Activated B cell treated with CpG ODN at 0.5 μM for 24 hours (primary cell): ENCODE measurements around the gene GRIA4. TPM values are rescaled to one million over a fixed set of nuclear protein-coding genes. Genes with fewer than 3 reads are reported as not detected.

Experiments used
- ATAC-seq: fragments of 200-7000 bp; cut with Tn5 transposase; one replicate; pipeline ENCODE4 v1.10.0; 2021; ENCODE audit warnings: low read depth, mild to moderate bottlenecking, moderate library complexity
- CTCF ChIA-PET: fragments of 350-600 bp; sonication (Branson Sonifier 250); formaldehyde crosslinking; loops from one replicate; lab custom pipeline; 2021; ENCODE audit warnings: antibody characterized with exemption; lab: Charles Lee
- POLR2A ChIA-PET: fragments of 350-600 bp; sonication (Branson Sonifier 250); formaldehyde crosslinking; loops from one replicate; lab custom pipeline; 2021; ENCODE audit warnings: antibody characterized with exemption; lab: Charles Lee
- DNase-seq: peaks from one replicate; pipeline ENCODE4 v3.0.0; 2022
- H3K27ac Mint-ChIP-seq: one replicate; pipeline ENCODE4 v1.8.0; 2020; ENCODE audit warnings: mixed read lengths
- H3K27me3 Mint-ChIP-seq: one replicate; pipeline ENCODE4 v1.8.0; 2021; ENCODE audit warnings: mixed read lengths
- H3K36me3 Mint-ChIP-seq: one replicate; pipeline ENCODE4 v1.8.0; 2021; ENCODE audit warnings: low read depth, mixed read lengths
- H3K4me1 Mint-ChIP-seq: one replicate; pipeline ENCODE4 v1.8.0; 2021; ENCODE audit warnings: mixed read lengths
- H3K4me3 Mint-ChIP-seq: one replicate; pipeline ENCODE4 v1.8.0; 2020; ENCODE audit warnings: mild to moderate bottlenecking, mixed read lengths
- H3K9me3 Mint-ChIP-seq: one replicate; pipeline ENCODE4 v1.8.0; 2020; ENCODE audit warnings: mixed read lengths
- intact Hi-C: fragments of 100-400 bp; cut with micrococcal nuclease; formaldehyde crosslinking; loops from one replicate; pipeline ENCODE4 v1.15.1; 2024
- total RNA-seq: library from RNA; stranded (reverse); gene quantifications from 2 replicates; pipeline ENCODE4 v1.2.3, GENCODE V29; 2022
- TF ChIP-seq, protein P1 (sequence below): fragments of 200-600 bp; IDR thresholded peaks from one replicate; pipeline ENCODE4 v1.8.0; 2022; ENCODE audit warnings: antibody characterized with exemption, mild to moderate bottlenecking

GRIA4 gene
- total RNA-seq, 1 donor from 2014 or later = not detected

DNA sequence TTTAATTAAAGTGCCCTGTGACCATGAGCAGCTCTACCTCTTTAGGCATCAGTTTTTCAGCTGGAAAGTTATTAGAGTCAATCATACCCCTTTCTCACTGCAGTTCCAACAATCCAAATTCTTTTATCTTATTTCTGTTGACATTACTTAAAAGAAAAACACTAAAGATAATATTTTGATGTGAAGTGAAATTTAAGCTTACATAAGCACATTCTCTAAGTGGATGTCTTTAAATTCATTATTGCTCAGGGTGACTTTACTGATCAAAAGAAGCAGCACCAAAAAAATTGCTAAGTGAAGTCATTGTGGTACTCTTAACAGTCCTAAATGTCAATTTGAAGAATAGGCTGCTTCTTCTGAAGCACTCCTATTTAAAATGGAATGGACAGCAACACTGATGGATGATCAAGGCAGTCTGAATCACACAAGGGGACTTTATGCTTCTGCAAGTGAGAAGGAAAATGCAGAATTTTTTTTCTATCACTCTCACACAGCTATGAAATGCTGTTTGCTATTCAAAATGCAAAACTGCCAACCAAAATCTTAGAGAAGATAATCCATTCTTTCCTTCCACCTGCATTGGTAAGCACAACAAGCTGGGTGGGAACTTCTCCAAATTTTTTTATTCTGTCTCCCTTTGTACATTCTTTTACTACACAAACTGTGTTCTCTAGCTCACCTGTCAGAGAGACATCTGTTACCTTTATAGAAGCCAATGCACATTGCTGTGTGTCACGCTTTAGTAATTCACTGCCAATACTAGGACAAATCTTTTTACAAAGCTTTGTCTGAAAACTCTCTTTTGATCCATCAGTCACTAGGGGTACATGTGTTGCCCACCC lies 179.9 kb downstream of the GRIA4 start:
- no peaks in the 10 kb centered on the region for H3K27me3 Mint-ChIP-seq
- DNase-seq = no peak
- H3K4me1 Mint-ChIP-seq = no peaks in the 10 kb centered on the region
- ChIA-PET POLR2A (no interaction called here), CTCF (no interaction called here)
- H3K9me3 Mint-ChIP-seq = no peaks in the 10 kb centered on the region
- no peak for ATAC-seq
- no peak overlapping the region for H3K4me3 Mint-ChIP-seq
- H3K36me3 Mint-ChIP-seq = no peaks in the 10 kb centered on the region
- intact Hi-C loops = no loop called here
- TF ChIP-seq, protein P1, sequence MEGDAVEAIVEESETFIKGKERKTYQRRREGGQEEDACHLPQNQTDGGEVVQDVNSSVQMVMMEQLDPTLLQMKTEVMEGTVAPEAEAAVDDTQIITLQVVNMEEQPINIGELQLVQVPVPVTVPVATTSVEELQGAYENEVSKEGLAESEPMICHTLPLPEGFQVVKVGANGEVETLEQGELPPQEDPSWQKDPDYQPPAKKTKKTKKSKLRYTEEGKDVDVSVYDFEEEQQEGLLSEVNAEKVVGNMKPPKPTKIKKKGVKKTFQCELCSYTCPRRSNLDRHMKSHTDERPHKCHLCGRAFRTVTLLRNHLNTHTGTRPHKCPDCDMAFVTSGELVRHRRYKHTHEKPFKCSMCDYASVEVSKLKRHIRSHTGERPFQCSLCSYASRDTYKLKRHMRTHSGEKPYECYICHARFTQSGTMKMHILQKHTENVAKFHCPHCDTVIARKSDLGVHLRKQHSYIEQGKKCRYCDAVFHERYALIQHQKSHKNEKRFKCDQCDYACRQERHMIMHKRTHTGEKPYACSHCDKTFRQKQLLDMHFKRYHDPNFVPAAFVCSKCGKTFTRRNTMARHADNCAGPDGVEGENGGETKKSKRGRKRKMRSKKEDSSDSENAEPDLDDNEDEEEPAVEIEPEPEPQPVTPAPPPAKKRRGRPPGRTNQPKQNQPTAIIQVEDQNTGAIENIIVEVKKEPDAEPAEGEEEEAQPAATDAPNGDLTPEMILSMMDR = no peak
- H3K27ac Mint-ChIP-seq = no peak overlapping the region

DNA sequence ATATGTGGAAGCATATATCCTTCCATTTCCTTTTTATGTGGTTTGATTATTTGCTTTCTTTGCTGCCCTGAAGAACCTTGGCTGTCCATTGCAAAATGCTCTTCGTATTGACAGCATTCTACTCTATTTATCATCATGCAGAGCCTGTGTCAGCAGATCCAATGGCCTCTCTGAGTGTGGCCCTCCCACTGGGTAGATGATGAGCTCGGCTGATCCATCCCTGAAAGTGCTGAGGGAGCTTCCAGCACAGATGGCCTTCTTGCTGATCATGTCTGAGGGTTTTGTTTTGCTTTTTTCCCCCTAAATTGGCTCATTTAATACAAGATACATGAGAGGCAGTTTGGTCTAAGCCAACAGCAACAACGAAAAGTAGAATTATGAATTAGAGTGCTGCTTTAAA lies 181.0 kb downstream of the GRIA4 start:
- Mint-ChIP-seq H3K9me3 (no peaks in the 10 kb centered on the region), H3K27me3 (no peaks in the 10 kb centered on the region), H3K4me3 (no peak overlapping the region), H3K36me3 (no peaks in the 10 kb centered on the region), H3K4me1 (no peaks in the 10 kb centered on the region), H3K27ac (no peak overlapping the region)
- ATAC-seq (no peak), DNase-seq (no peak)
- CTCF ChIA-PET = no interaction called here
- TF ChIP-seq, protein P1 = no peak
- intact Hi-C loops = no loop called here
- POLR2A ChIA-PET = no interaction called here

DNA sequence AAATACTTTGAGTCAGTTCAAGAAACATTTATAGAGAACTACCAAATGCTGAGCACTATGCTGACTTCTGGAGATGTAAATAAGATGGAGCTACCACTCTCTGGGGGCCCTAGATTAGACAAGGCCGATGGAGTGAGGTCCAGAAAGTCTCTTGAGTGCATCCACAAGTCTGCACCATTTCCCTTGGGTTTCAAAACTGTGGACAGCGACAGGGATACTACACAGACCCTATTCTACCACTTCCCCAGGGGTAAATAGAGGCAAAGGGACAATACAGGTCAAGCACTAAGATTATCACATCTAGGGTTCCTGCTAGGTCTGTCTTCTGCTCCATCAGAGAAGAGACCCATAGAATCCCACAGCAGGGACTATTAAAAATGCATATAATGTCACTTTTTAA lies 183.2 kb downstream of the GRIA4 start:
- no peak for DNase-seq
- H3K4me3 Mint-ChIP-seq = no peak overlapping the region
- H3K9me3 Mint-ChIP-seq = no peaks in the 10 kb centered on the region
- no peaks in the 10 kb centered on the region for H3K27me3 Mint-ChIP-seq
- ChIA-PET CTCF (no interaction called here), POLR2A (no interaction called here)
- TF ChIP-seq, protein P1 = no peak
- H3K4me1 Mint-ChIP-seq = no peaks in the 10 kb centered on the region
- no peak overlapping the region for H3K27ac Mint-ChIP-seq
- ATAC-seq = no peak
- no peaks in the 10 kb centered on the region for H3K36me3 Mint-ChIP-seq
- intact Hi-C loops = no loop called here

DNA sequence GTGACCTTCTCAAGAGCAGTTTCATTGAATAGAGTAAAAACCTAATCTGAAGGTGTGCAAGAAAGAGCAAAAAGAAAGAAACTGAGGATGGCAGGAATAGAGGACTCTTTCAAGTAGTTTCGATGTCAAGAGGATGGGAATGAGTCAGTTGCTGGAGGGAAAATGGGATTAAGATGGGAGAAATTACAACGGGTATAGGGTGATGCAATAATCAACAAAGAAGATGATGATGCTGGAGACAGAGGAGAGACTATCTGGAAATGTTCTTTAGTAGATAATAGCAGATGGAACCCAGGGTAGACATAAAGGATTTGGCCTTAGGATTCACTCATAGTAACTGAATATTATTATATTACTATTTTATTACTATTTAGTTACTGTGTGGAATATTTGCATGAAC lies 189.4 kb downstream of the GRIA4 start:
- ChIA-PET POLR2A (no interaction called here), CTCF (no interaction called here)
- no peaks in the 10 kb centered on the region for H3K9me3 Mint-ChIP-seq
- intact Hi-C loops = no loop called here
- no peak overlapping the region for H3K4me3 Mint-ChIP-seq
- H3K27me3 Mint-ChIP-seq = no peaks in the 10 kb centered on the region
- H3K4me1 Mint-ChIP-seq = no peaks in the 10 kb centered on the region
- ATAC-seq = no peak
- DNase-seq = no peak
- H3K36me3 Mint-ChIP-seq = no peaks in the 10 kb centered on the region
- TF ChIP-seq, protein P1 = no peak
- no peak overlapping the region for H3K27ac Mint-ChIP-seq

DNA sequence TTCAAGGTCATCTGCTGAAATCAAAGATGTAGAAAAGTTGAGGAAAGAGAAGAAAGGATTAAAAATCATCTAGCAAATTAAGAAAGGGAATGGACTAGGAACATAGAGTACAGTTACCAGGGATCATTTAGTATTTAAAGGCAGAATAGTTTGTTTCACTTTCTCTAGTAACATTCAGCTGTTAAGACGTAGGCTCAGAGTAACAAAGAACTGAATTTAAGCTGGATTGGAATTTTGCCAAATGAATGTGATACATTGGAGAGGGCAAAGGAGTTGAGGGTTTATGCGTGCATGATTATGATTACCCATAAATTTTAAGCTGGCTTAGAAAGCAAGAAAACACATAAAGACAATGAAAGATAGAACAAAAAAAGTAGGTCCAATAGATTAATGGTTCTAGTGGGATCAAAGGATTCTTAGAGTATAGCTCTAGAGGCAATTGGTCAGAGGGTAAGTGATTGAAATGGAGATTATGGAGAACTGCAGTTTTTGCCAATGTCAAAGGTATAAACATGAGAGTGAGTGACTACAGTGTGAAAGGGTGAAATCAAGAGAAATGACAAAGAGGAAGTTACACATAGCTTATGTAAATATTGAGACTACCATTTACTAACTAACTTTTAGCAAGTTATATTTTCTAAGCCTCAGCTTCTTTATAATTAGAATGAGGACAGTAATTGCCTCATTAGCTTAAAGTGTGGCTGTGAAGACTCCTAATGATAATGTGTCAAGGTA lies 190.0 kb downstream of the GRIA4 start:
- no peaks in the 10 kb centered on the region for H3K4me1 Mint-ChIP-seq
- CTCF ChIA-PET = no interaction called here
- no peaks in the 10 kb centered on the region for H3K27me3 Mint-ChIP-seq
- H3K36me3 Mint-ChIP-seq = no peaks in the 10 kb centered on the region
- TF ChIP-seq, protein P1 = no peak
- no peak overlapping the region for H3K4me3 Mint-ChIP-seq
- no peak overlapping the region for H3K27ac Mint-ChIP-seq
- no peaks in the 10 kb centered on the region for H3K9me3 Mint-ChIP-seq
- POLR2A ChIA-PET = no interaction called here
- ATAC-seq = no peak
- no peak for DNase-seq
- intact Hi-C loops = no loop called here
